WTC11 (cell line): ENCODE data around the gene SLC15A1. TPM values are rescaled to one million over a fixed set of nuclear protein-coding genes. Genes with fewer than 3 reads are reported as not detected.

Experiments used
- ATAC-seq: fragments of 200-7000 bp; cut with Tn5 transposase; 2 replicates; pipeline ENCODE4 v1.10.0; 2021; ENCODE audit warnings: mild to moderate bottlenecking, moderate library complexity
- CTCF ChIA-PET: fragments of 300-600 bp; sonication (Branson Sonifier 250); formaldehyde crosslinking; loops from one replicate; lab custom pipeline; 2021; ENCODE audit warnings: antibody characterized with exemption; lab: Charles Lee
- POLR2A ChIA-PET: fragments of 350-600 bp; sonication (Branson Sonifier 250); formaldehyde crosslinking; loops from one replicate; lab custom pipeline; 2021; ENCODE audit warnings: antibody characterized with exemption; lab: Charles Lee
- DNase-seq: peaks from one replicate; pipeline ENCODE4 v3.0.0; 2021; ENCODE audit warnings: low spot score
- H3K27ac Mint-ChIP-seq: 2 replicates; pipeline ENCODE4 v1.8.0; 2021; ENCODE audit warnings: mixed read lengths
- H3K27me3 Mint-ChIP-seq: 2 replicates; pipeline ENCODE4 v1.8.0; 2021; ENCODE audit warnings: low read depth, mild to moderate bottlenecking, moderate library complexity, mixed read lengths
- H3K36me3 Mint-ChIP-seq: 2 replicates; pipeline ENCODE4 v1.8.0; 2021; ENCODE audit warnings: mixed read lengths
- H3K4me1 Mint-ChIP-seq: 2 replicates; pipeline ENCODE4 v1.8.0; 2022; ENCODE audit warnings: mixed read lengths
- H3K4me3 Mint-ChIP-seq: 2 replicates; pipeline ENCODE4 v1.8.0; 2021; ENCODE audit warnings: mild to moderate bottlenecking, moderate library complexity, mixed read lengths
- H3K9me3 Mint-ChIP-seq: 2 replicates; pipeline ENCODE4 v1.8.0; 2021; ENCODE audit warnings: mixed read lengths
- ESRRA ChIP-seq: sonication (generic); formaldehyde crosslinking; IDR thresholded peaks from 2 replicates; pipeline ENCODE4 v1.8.1; 2022; ENCODE audit warnings: mild to moderate bottlenecking, missing genetic modification reagents, borderline replicate concordance
- KAT7 ChIP-seq: sonication (generic); formaldehyde crosslinking; IDR thresholded peaks from 2 replicates; pipeline ENCODE4 v1.8.1; 2023; ENCODE audit warnings: missing genetic modification reagents, mild to moderate bottlenecking, borderline replicate concordance
- MXD4 ChIP-seq: fragments of 250-450 bp; sonication (Bioruptor Pico); IDR thresholded peaks from 2 replicates; pipeline ENCODE4 v1.8.0; 2021; ENCODE audit warnings: mild to moderate bottlenecking, moderate library complexity, borderline replicate concordance
- MYBL2 ChIP-seq: sonication (generic); formaldehyde crosslinking; IDR thresholded peaks from 2 replicates; pipeline ENCODE4 v1.8.1; 2023; ENCODE audit warnings: mild to moderate bottlenecking, moderate library complexity, missing genetic modification reagents
- NFYB ChIP-seq: sonication (generic); formaldehyde crosslinking; conservative IDR thresholded peaks from 2 replicates; pipeline ENCODE4 v1.8.0; 2022; ENCODE audit warnings: low read depth, missing genetic modification reagents
- NR1H2 ChIP-seq: sonication (generic); formaldehyde crosslinking; IDR thresholded peaks from 2 replicates; pipeline ENCODE4 v1.9.0; 2021; ENCODE audit warnings: mild to moderate bottlenecking, moderate library complexity, missing genetic modification reagents
- RORB ChIP-seq: fragments of 250-450 bp; sonication (Bioruptor Pico); IDR thresholded peaks from 2 replicates; pipeline ENCODE4 v1.9.0; 2021; ENCODE audit warnings: mild to moderate bottlenecking
- SMAD4 ChIP-seq: sonication (generic); formaldehyde crosslinking; IDR thresholded peaks from 2 replicates; pipeline ENCODE4 v1.8.0; 2022; ENCODE audit warnings: mild to moderate bottlenecking, missing genetic modification reagents
- ZNF138 ChIP-seq: sonication (generic); formaldehyde crosslinking; conservative IDR thresholded peaks from 2 replicates; pipeline ENCODE4 v1.8.1; 2022; ENCODE audit warnings: mild to moderate bottlenecking, moderate library complexity, missing genetic modification reagents
- ZNF232 ChIP-seq: sonication (generic); formaldehyde crosslinking; IDR thresholded peaks from 2 replicates; pipeline ENCODE4 v1.8.0; 2022; ENCODE audit warnings: mild to moderate bottlenecking, missing genetic modification reagents
- ZNF396 ChIP-seq: fragments of 250-450 bp; sonication (Bioruptor Pico); IDR thresholded peaks from 2 replicates; pipeline ENCODE4 v1.8.0; 2021; ENCODE audit warnings: mild to moderate bottlenecking, moderate library complexity, borderline replicate concordance
- ZNF416 ChIP-seq: fragments of 250-450 bp; sonication (Bioruptor Pico); IDR thresholded peaks from 2 replicates; pipeline ENCODE4 v1.9.0; 2021; ENCODE audit warnings: mild to moderate bottlenecking, inconsistent platforms
- ZNF423 ChIP-seq: fragments of 250-450 bp; sonication (Bioruptor Pico); IDR thresholded peaks from 2 replicates; pipeline ENCODE4 v2.1.2; 2022; ENCODE audit warnings: mild to moderate bottlenecking, moderate library complexity
- ZNF671 ChIP-seq: fragments of 250-450 bp; sonication (Bioruptor Pico); IDR thresholded peaks from 2 replicates; pipeline ENCODE4 v1.8.0; 2021; ENCODE audit warnings: mild to moderate bottlenecking
- total RNA-seq: library from RNA; stranded (reverse); gene quantifications from 3 replicates; pipeline ENCODE4 v1.2.3, GENCODE V29; 2021
- TF ChIP-seq, protein P1 (sequence below): fragments of 250-450 bp; sonication (Bioruptor Pico); IDR thresholded peaks from 2 replicates; pipeline ENCODE4 v1.9.0; 2021; ENCODE audit warnings: mild to moderate bottlenecking
- TF ChIP-seq, protein P2 (sequence below): sonication (generic); formaldehyde crosslinking; IDR thresholded peaks from 2 replicates; pipeline ENCODE4 v1.8.1; 2023; ENCODE audit warnings: mild to moderate bottlenecking, missing genetic modification reagents, moderate library complexity
- TF ChIP-seq, protein P3 (sequence below): sonication (generic); formaldehyde crosslinking; IDR thresholded peaks from 2 replicates; pipeline ENCODE4 v1.8.0; 2023; ENCODE audit warnings: mild to moderate bottlenecking, missing genetic modification reagents
- TF ChIP-seq, protein P4 (sequence below): sonication (generic); formaldehyde crosslinking; IDR thresholded peaks from 2 replicates; pipeline ENCODE4 v1.8.1; 2022; ENCODE audit warnings: mild to moderate bottlenecking, moderate library complexity, missing genetic modification reagents
- TF ChIP-seq, protein P5 (sequence below): sonication (generic); formaldehyde crosslinking; IDR thresholded peaks from 2 replicates; pipeline ENCODE4 v1.8.0; 2022; ENCODE audit warnings: missing genetic modification reagents
- TF ChIP-seq, protein P6 (sequence below): sonication (generic); formaldehyde crosslinking; IDR thresholded peaks from 2 replicates; pipeline ENCODE4 v1.8.1; 2023; ENCODE audit warnings: mild to moderate bottlenecking, missing genetic modification reagents

Gene SLC15A1
- total RNA-seq, 1 experiment from 2014 or later, result 2.3 TPM

DNA sequence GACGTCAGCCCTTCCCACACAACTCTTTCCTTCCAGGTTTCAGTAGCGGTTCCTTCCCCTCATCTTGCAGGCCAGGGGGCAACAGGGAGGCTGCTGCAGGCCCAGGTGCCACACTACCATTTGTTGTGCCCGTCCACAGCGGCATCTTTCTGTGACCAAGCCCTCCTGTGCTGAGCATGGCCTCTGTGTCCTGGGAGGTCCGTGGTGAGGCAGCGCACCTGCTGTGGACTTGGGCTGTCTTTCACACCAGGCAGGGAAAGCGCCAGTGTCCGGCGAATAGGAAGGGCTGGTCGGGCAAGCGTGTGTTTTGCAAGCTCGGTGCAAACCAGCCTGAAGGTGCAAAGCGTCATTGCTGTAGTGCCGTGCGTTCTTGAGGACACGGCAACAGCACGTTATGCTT, 21.4 kb downstream of the SLC15A1 start:
- no peak for DNase-seq
- H3K27me3 Mint-ChIP-seq, result no peaks in the 10 kb centered on the region; the same call in 1 of the 2 replicates
- peaks cover 5% of the 10 kb centered on the region for H3K4me1 Mint-ChIP-seq
- ChIA-PET CTCF (no interaction called here), POLR2A (no interaction called here)
- H3K36me3 Mint-ChIP-seq, result peaks cover 6% of the 10 kb centered on the region
- TF ChIP-seq MXD4, result no peak
- TF ChIP-seq, protein P1, sequence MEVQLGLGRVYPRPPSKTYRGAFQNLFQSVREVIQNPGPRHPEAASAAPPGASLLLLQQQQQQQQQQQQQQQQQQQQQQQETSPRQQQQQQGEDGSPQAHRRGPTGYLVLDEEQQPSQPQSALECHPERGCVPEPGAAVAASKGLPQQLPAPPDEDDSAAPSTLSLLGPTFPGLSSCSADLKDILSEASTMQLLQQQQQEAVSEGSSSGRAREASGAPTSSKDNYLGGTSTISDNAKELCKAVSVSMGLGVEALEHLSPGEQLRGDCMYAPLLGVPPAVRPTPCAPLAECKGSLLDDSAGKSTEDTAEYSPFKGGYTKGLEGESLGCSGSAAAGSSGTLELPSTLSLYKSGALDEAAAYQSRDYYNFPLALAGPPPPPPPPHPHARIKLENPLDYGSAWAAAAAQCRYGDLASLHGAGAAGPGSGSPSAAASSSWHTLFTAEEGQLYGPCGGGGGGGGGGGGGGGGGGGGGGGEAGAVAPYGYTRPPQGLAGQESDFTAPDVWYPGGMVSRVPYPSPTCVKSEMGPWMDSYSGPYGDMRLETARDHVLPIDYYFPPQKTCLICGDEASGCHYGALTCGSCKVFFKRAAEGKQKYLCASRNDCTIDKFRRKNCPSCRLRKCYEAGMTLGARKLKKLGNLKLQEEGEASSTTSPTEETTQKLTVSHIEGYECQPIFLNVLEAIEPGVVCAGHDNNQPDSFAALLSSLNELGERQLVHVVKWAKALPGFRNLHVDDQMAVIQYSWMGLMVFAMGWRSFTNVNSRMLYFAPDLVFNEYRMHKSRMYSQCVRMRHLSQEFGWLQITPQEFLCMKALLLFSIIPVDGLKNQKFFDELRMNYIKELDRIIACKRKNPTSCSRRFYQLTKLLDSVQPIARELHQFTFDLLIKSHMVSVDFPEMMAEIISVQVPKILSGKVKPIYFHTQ (CRISPR knock-in tag), result no peak
- TF ChIP-seq NR1H2 (CRISPR knock-in tag), result no peak
- TF ChIP-seq, protein P2, sequence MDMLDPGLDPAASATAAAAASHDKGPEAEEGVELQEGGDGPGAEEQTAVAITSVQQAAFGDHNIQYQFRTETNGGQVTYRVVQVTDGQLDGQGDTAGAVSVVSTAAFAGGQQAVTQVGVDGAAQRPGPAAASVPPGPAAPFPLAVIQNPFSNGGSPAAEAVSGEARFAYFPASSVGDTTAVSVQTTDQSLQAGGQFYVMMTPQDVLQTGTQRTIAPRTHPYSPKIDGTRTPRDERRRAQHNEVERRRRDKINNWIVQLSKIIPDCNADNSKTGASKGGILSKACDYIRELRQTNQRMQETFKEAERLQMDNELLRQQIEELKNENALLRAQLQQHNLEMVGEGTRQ, result no peak
- no peak for TF ChIP-seq ZNF416 (CRISPR knock-in tag)
- TF ChIP-seq, protein P3, sequence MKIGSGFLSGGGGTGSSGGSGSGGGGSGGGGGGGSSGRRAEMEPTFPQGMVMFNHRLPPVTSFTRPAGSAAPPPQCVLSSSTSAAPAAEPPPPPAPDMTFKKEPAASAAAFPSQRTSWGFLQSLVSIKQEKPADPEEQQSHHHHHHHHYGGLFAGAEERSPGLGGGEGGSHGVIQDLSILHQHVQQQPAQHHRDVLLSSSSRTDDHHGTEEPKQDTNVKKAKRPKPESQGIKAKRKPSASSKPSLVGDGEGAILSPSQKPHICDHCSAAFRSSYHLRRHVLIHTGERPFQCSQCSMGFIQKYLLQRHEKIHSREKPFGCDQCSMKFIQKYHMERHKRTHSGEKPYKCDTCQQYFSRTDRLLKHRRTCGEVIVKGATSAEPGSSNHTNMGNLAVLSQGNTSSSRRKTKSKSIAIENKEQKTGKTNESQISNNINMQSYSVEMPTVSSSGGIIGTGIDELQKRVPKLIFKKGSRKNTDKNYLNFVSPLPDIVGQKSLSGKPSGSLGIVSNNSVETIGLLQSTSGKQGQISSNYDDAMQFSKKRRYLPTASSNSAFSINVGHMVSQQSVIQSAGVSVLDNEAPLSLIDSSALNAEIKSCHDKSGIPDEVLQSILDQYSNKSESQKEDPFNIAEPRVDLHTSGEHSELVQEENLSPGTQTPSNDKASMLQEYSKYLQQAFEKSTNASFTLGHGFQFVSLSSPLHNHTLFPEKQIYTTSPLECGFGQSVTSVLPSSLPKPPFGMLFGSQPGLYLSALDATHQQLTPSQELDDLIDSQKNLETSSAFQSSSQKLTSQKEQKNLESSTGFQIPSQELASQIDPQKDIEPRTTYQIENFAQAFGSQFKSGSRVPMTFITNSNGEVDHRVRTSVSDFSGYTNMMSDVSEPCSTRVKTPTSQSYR (CRISPR knock-in tag), result no peak
- TF ChIP-seq, protein P4, sequence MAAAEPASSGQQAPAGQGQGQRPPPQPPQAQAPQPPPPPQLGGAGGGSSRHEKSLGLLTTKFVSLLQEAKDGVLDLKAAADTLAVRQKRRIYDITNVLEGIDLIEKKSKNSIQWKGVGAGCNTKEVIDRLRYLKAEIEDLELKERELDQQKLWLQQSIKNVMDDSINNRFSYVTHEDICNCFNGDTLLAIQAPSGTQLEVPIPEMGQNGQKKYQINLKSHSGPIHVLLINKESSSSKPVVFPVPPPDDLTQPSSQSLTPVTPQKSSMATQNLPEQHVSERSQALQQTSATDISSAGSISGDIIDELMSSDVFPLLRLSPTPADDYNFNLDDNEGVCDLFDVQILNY (CRISPR knock-in tag), result no peak
- no peak for TF ChIP-seq ESRRA
- TF ChIP-seq ZNF671 (CRISPR knock-in tag), result no peak
- no peak for TF ChIP-seq MYBL2 (CRISPR knock-in tag)
- no peak for TF ChIP-seq ZNF423 (CRISPR knock-in tag)
- TF ChIP-seq KAT7, result no peak
- TF ChIP-seq ZNF396 (CRISPR knock-in tag), result no peak
- TF ChIP-seq NFYB, result no peak
- TF ChIP-seq, protein P5, sequence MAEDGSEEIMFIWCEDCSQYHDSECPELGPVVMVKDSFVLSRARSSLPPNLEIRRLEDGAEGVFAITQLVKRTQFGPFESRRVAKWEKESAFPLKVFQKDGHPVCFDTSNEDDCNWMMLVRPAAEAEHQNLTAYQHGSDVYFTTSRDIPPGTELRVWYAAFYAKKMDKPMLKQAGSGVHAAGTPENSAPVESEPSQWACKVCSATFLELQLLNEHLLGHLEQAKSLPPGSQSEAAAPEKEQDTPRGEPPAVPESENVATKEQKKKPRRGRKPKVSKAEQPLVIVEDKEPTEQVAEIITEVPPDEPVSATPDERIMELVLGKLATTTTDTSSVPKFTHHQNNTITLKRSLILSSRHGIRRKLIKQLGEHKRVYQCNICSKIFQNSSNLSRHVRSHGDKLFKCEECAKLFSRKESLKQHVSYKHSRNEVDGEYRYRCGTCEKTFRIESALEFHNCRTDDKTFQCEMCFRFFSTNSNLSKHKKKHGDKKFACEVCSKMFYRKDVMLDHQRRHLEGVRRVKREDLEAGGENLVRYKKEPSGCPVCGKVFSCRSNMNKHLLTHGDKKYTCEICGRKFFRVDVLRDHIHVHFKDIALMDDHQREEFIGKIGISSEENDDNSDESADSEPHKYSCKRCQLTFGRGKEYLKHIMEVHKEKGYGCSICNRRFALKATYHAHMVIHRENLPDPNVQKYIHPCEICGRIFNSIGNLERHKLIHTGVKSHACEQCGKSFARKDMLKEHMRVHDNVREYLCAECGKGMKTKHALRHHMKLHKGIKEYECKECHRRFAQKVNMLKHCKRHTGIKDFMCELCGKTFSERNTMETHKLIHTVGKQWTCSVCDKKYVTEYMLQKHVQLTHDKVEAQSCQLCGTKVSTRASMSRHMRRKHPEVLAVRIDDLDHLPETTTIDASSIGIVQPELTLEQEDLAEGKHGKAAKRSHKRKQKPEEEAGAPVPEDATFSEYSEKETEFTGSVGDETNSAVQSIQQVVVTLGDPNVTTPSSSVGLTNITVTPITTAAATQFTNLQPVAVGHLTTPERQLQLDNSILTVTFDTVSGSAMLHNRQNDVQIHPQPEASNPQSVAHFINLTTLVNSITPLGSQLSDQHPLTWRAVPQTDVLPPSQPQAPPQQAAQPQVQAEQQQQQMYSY (CRISPR knock-in tag), result no peak
- no peak for TF ChIP-seq RORB (CRISPR knock-in tag)
- TF ChIP-seq ZNF232 (CRISPR knock-in tag), result no peak
- TF ChIP-seq, protein P6, sequence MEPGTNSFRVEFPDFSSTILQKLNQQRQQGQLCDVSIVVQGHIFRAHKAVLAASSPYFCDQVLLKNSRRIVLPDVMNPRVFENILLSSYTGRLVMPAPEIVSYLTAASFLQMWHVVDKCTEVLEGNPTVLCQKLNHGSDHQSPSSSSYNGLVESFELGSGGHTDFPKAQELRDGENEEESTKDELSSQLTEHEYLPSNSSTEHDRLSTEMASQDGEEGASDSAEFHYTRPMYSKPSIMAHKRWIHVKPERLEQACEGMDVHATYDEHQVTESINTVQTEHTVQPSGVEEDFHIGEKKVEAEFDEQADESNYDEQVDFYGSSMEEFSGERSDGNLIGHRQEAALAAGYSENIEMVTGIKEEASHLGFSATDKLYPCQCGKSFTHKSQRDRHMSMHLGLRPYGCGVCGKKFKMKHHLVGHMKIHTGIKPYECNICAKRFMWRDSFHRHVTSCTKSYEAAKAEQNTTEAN (CRISPR knock-in tag), result no peak
- no peak for TF ChIP-seq SMAD4 (CRISPR knock-in tag)
- TF ChIP-seq ZNF138 (CRISPR knock-in tag), result no peak
- no peak overlapping the region for H3K4me3 Mint-ChIP-seq
- H3K27ac Mint-ChIP-seq, result no peak overlapping the region
- no peak for ATAC-seq
- peaks cover 13% of the 10 kb centered on the region for H3K9me3 Mint-ChIP-seq
